AG09309 (cell line): Measurements from ENCODE around the gene TAGLN2.
"Not testable (repeated sequence)": the region's sequence is repeated elsewhere in the genome, so short reads cannot be mapped to it uniquely, and the experiment has no call there.

Source experiments
- DNase-seq: peaks from one replicate; pipeline ENCODE4 v3.0.0-alpha.2; 2010; ENCODE audit warnings: low read depth
- H3K4me3 ChIP-seq: 2 replicates; pipeline ENCODE4 v1.5.1; 2011; ENCODE audit warnings: mild to moderate bottlenecking, low read depth, low read length, moderate library complexity; ENCODE audit not compliant: control insufficient read depth
- CTCF ChIP-seq: IDR thresholded peaks from 2 replicates; pipeline ENCODE4 v1.5.1; 2011; ENCODE audit warnings: mild to moderate bottlenecking, low read depth, low read length, inconsistent platforms; ENCODE audit not compliant: insufficient read depth, control insufficient read depth; ENCODE audit errors: missing control alignments

TAGLN2 gene

GRCh38 chr1:159911326-159912070, 13.8 kb downstream of the TAGLN2 start:
- no peak for TF ChIP-seq CTCF
- H3K4me3 ChIP-seq: no peak overlapping the region

GRCh38 chr1:159908031-159908940, 17.0 kb downstream of the TAGLN2 start:
- no peak for TF ChIP-seq CTCF
- no peak overlapping the region for H3K4me3 ChIP-seq
- no peak for DNase-seq

More at GRCh38 chr1:159911326-159912070, 13.8 kb downstream of the TAGLN2 start:
- no peak for DNase-seq

- no peak for TF ChIP-seq CTCF
- no peak overlapping the region for H3K4me3 ChIP-seq
- no peak for DNase-seq
Observed at GRCh38 chr1:159906960-159907359, 18.3 kb downstream of the TAGLN2 start.

GRCh38 chr1:159904036-159904435, 21.3 kb downstream of the TAGLN2 start:
- not testable (repeated sequence) for DNase-seq, H3K4me3 ChIP-seq

- no peak for TF ChIP-seq CTCF
Observed at GRCh38 chr1:159902541-159902940, 22.8 kb downstream of the TAGLN2 start.

GRCh38 chr1:159900755-159901360, 24.4 kb downstream of the TAGLN2 start:
- DNase-seq: no peak
- no peak overlapping the region for H3K4me3 ChIP-seq
- no peak for TF ChIP-seq CTCF

More at GRCh38 chr1:159902541-159902940, 22.8 kb downstream of the TAGLN2 start:
- no peak overlapping the region for H3K4me3 ChIP-seq
- no peak for DNase-seq
